ENCODE results near the gene MTRFR.

DNA sequence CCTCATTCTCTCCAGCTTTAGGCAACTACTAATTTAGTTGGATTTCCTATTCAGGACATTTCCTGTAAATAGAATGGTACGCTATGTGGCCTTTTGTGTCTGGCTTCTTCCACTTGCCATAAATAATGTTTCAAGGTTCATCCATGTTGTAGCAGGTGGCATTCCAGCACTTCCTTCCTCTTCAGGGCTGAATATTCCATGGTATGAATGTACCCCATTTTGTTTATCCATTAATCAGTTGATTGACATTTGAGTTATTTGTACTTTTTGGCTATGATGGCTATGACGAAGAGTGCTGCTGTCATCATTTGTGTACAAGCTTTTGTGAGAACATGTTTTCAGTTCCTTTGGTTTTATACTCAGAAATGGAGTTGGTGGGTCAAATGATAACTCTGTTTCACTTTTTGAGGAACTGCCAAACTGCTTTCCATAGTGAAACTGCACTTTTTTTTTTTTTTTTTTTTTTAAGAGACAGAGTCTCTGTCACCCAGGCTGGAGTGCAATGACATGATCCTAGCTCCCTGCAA is 44.9 kb downstream of the MTRFR start:
- TF ChIP-seq CTCF (IDR thresholded peaks at IDR 0.05; ENCODE audit: low read length) (no peak), EZH2 (optimal IDR thresholded peaks at IDR 0.05; ENCODE audit: low read depth, low read length) (no peak), EZH2phosphoT487 (IDR thresholded peaks at IDR 0.05; ENCODE audit: low read length) (no peak)
